ENCODE data around the gene ADORA2A. TPM values are rescaled to one million over a fixed set of nuclear protein-coding genes. Genes with fewer than 3 reads are reported as not detected.
A peak's percentile ranks its signal among the peaks of the same experiment; 100 is the strongest.

ADORA2A gene
- total and polyA plus RNA-seq, 2 of the 13 experiments (the other 11 are each of a cell fraction or from before 2014, with no cell fraction given) = 3.3 to 5.0 TPM

DNA sequence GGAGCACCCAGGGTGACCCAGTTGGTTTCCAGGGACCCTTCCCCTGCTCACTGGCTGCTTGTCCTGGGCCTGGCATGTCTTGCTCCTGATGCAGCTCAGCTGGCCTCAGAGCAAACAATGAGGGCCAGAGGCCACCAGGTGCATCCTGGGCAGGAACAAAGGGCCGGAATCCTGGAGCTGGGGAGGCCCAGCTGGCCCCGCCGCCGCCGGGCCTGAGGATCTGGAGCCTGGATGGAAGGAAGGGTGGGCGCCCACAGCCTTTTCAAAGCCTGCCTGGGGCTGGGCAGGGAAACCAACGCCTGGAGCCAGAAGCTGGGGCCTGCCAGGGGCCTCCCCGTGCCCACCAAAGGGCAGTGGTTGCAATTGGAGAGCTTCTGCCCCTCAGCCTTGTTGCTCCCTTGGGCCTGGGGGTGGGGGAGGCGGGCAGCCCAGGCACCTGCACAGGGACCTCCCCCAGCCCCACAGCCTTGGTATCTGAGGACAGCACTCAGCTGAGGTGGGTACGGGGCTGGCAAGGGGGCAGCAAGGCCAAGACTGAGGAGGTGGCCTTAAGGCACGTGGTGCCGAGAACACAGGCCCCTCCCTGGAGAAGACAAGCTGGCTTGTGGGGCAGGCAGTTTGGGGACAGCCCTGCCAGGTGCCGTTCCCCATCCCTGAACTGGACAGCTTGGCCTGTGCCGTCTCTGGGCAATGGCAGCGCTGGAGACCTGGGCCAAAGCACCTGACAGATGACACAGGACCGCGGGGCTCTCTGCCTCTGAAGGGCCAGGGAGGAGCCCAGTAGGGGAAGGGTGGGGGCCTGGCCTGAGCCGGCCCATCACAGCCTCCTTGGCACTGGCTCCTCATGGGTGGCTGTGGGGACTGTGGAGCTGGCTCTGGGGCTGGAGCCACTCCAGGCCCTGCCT lies 7.1 kb upstream of the ADORA2A start (continued):
- TF ChIP-seq CSRNP1 (CRISPR knock-in tag; IDR thresholded peaks at IDR 0.05) (no peak), ZBTB46 (CRISPR knock-in tag; IDR thresholded peaks at IDR 0.05; ENCODE audit: borderline replicate concordance) (no peak), PHF8 (CRISPR knock-in tag; IDR thresholded peaks at IDR 0.05) (peak; percentile 46; the same call in 1 of the 2 replicates), MEIS2 (CRISPR knock-in tag; IDR thresholded peaks at IDR 0.05) (no peak), ZSCAN25 (CRISPR knock-in tag; IDR thresholded peaks at IDR 0.05) (no peak), ZBTB40 (IDR thresholded peaks at IDR 0.05) (no peak), ZBTB40 (CRISPR knock-in tag; IDR thresholded peaks at IDR 0.05) (peak; percentile 38; the same call in 1 of the 2 replicates), PATZ1 (CRISPR knock-in tag; IDR thresholded peaks at IDR 0.05) (peak; percentile 69), SRY (CRISPR knock-in tag; IDR thresholded peaks at IDR 0.05) (peak; percentile 44; the same call in 1 of the 2 replicates), HOXD1 (CRISPR knock-in tag; IDR thresholded peaks at IDR 0.05) (0 out of 2 replicates have a peak, but pooled peaks have one; percentile 19), ATF7 (IDR thresholded peaks at IDR 0.05) (no peak), ATF7 (CRISPR knock-in tag; IDR thresholded peaks at IDR 0.05) (no peak), PPARG (CRISPR knock-in tag; conservative IDR thresholded peaks at IDR 0.05) (peak; percentile 72), GABPB1 (CRISPR knock-in tag; IDR thresholded peaks at IDR 0.05) (0 out of 2 replicates have a peak, but pooled peaks have one; percentile 19)

Data from HepG2 (cell line).